OCI-LY7 (cell line): Measurements from ENCODE around the gene PTPRB. TPM values are rescaled to one million over a fixed set of nuclear protein-coding genes. Genes with fewer than 3 reads are reported as not detected.

ENCODE experiments used
- BruUV-seq: library from RNA; stranded (reverse); fragments of 400-500 nt; replicated peaks from 2 replicates; lab custom pipeline; 2021; lab: Mats Ljungman, UMichigan
- CTCF ChIA-PET: fragments of 300-600 bp; sonication (Branson Sonifier 250); formaldehyde crosslinking; loops from one replicate; lab custom pipeline; 2022; ENCODE audit warnings: antibody characterized with exemption; ENCODE audit not compliant: unreplicated experiment; lab: Charles Lee
- POLR2A ChIA-PET: fragments of 300-600 bp; sonication (Branson Sonifier 250); formaldehyde crosslinking; loops from one replicate; lab custom pipeline; 2022; ENCODE audit warnings: antibody characterized with exemption; lab: Charles Lee
- DNase-seq: peaks from one replicate; pipeline ENCODE4 v3.0.0-alpha.2; 2015; ENCODE audit warnings: low spot score
- H2AFZ ChIP-seq: fragments of 200-600 bp; sonication (generic), shearing (Covaris generic); 2 replicates; pipeline ENCODE4 v1.6.1; 2014; ENCODE audit warnings: mild to moderate bottlenecking, antibody characterized with exemption, low read length, moderate library complexity
- H3K27ac ChIP-seq: fragments of 200-600 bp; sonication (generic); 2 replicates; pipeline ENCODE4 v1.5.1; 2014; ENCODE audit warnings: mixed run types, low read depth, mild to moderate bottlenecking, moderate library complexity, low read length, inconsistent platforms; ENCODE audit not compliant: poor library complexity, severe bottlenecking
- H3K36me3 ChIP-seq: fragments of 200-600 bp; sonication (generic); 2 replicates; pipeline ENCODE4 v1.6.1; 2014; ENCODE audit warnings: mild to moderate bottlenecking, antibody characterized with exemption, low read length, moderate library complexity, mixed read lengths; ENCODE audit not compliant: insufficient read depth
- H3K4me1 ChIP-seq: fragments of 200-600 bp; sonication (generic); 2 replicates; pipeline ENCODE4 v1.5.1; 2014; ENCODE audit warnings: mild to moderate bottlenecking, low read length; ENCODE audit not compliant: insufficient read depth, poor library complexity, severe bottlenecking
- H3K4me2 ChIP-seq: fragments of 200-600 bp; sonication (generic); 2 replicates; pipeline ENCODE4 v1.6.1; 2014; ENCODE audit warnings: mild to moderate bottlenecking, low read length
- H3K4me3 ChIP-seq: fragments of 200-600 bp; sonication (generic); 2 replicates; pipeline ENCODE4 v1.5.1; 2014; ENCODE audit warnings: mild to moderate bottlenecking, low read depth, low read length; ENCODE audit not compliant: poor library complexity, severe bottlenecking
- H3K79me2 ChIP-seq: fragments of 200-600 bp; sonication (generic); 2 replicates; pipeline ENCODE4 v1.6.1; 2016; ENCODE audit warnings: low read depth, mild to moderate bottlenecking, low read length, moderate library complexity, mixed read lengths; ENCODE audit not compliant: insufficient read depth
- H3K9me2 ChIP-seq: fragments of 200-600 bp; sonication (generic); 2 replicates; pipeline ENCODE4 v1.6.1; 2016; ENCODE audit warnings: mild to moderate bottlenecking, low read length, mixed read lengths; ENCODE audit not compliant: insufficient read depth
- H3K9me3 ChIP-seq: fragments of 200-600 bp; sonication (generic); 2 replicates; pipeline ENCODE4 v1.6.1; 2014; ENCODE audit warnings: mild to moderate bottlenecking, mixed run types, low read length, mixed read lengths
- H4K20me1 ChIP-seq: fragments of 200-600 bp; sonication (generic); 2 replicates; pipeline ENCODE4 v1.6.1; 2014; ENCODE audit warnings: mild to moderate bottlenecking, antibody characterized with exemption, low read length, moderate library complexity, mixed read lengths; ENCODE audit not compliant: insufficient read depth
- CTCF ChIP-seq: fragments of 200-600 bp; sonication (generic); conservative IDR thresholded peaks from 2 replicates; pipeline ENCODE4 v1.5.1; 2014; ENCODE audit warnings: mild to moderate bottlenecking, antibody characterized with exemption, low read length, moderate library complexity, mixed read lengths
- EZH2phosphoT487 ChIP-seq: fragments of 200-600 bp; sonication (generic); IDR thresholded peaks from 2 replicates; pipeline ENCODE4 v1.6.1; 2018; ENCODE audit warnings: low read depth, borderline replicate concordance, mild to moderate bottlenecking, mixed run types, antibody characterized with exemption, low read length, moderate library complexity, mixed read lengths
- intact Hi-C: fragments of 100-400 bp; cut with micrococcal nuclease; formaldehyde crosslinking; loops from one replicate; pipeline ENCODE4 v1.10.0; 2022; ENCODE audit not compliant: unreplicated experiment
- total RNA-seq, 2 experiments: library from RNA; depleted of rRNA in 1 of 2; stranded (reverse); fragments of >200 nt in 1 of 2; shearing (Covaris generic) in 1 of 2; gene quantifications; 2 replicates each; pipeline ENCODE4 v1.2.3, GENCODE V29; 2014 to 2022

The PTPRB gene
- total RNA-seq, 2 experiments from 2014 or later: not detected

DNA sequence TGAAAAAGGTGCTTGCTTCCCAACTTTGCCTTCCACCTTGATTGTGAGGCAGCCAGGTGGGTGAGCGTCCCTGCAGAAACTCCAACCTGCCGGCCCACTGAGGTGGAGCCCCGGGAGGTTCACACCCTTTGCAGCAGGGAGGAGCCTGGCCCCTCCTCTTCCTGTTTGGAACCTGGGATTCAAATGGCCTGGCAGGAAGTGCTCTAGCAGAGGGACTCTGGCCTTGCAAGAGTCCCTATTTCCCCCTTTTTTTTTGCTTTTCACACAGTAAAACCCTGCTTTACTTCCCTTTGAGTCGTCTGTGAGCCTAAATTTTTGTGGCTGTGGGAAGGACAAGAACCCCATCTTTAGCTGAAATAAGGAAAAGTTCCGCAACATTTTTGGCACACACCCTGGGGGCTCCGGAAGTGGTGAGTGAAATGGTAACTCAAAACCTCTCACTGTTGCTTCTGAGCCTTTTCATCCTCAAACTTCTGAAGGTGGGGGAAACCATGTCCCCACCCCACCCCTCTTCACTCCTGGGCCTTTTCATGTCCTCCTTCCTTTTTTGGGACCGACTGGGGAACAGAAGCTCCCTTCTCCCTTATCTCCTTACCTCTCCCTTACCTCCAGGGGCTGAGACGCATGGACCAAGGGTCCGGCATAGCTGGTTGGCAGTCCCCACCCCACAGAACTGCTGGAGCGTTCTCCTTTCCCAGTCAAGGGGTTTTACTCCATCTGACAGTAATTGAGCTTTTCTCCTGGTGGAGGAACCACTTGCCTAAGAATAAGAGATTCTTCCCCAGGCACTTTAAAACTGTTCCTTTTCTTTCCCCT, 169.1 kb downstream of the PTPRB start:
- TF ChIP-seq CTCF (no peak), EZH2phosphoT487 (no peak)
- Histone ChIP-seq H3K4me3 (no peak overlapping the region), H3K9me3 (peaks cover 12% of the 10 kb centered on the region; the same call in 1 of the 2 replicates), H4K20me1 (no peaks in the 10 kb centered on the region), H3K4me2 (peak overlapping the region; percentile 38; the same call in 1 of the 2 replicates), H3K4me1 (no peaks in the 10 kb centered on the region), H2AFZ (0 out of 2 replicates have a peak overlapping the region, but pooled peaks have one; percentile 31), H3K36me3 (no peaks in the 10 kb centered on the region), H3K79me2 (no peaks in the 10 kb centered on the region), H3K27ac (no peak overlapping the region), H3K9me2 (no peaks in the 10 kb centered on the region)
- intact Hi-C loops: no loop called here
- no TSS peak for BruUV-seq
- DNase-seq: no peak
- ChIA-PET POLR2A (no interaction called here), CTCF (no interaction called here)

DNA sequence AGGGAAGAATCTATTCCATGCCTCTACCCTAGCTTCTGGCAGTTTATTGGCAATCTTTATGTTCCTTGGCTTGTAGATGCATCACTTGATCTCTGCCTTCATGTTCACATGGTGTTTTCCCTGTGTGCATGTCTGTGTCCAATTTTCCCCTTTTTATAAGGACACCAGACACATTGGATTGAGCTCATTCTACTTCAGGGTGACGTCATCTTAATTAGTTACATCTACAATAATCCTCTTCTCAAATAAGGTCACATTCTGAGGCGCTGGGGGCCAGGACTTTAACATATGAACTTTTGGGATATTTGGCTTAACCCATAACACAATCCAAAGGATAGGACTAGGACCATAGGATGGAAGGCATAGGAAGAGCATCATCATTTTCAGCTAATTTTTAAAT, 169.8 kb downstream of the PTPRB start:
- H4K20me1 ChIP-seq: no peaks in the 10 kb centered on the region
- H3K4me1 ChIP-seq: no peaks in the 10 kb centered on the region
- peaks cover 12% of the 10 kb centered on the region; the same call in 1 of the 2 replicates for H3K9me3 ChIP-seq
- no peak overlapping the region for H3K4me3 ChIP-seq
- H3K36me3 ChIP-seq: no peaks in the 10 kb centered on the region
- H3K27ac ChIP-seq: no peak overlapping the region
- POLR2A ChIA-PET: no interaction called here
- no peaks in the 10 kb centered on the region for H3K79me2 ChIP-seq
- no peaks in the 10 kb centered on the region for H3K9me2 ChIP-seq
- DNase-seq: no peak
- H2AFZ ChIP-seq: 0 out of 2 replicates have a peak overlapping the region, but pooled peaks have one; percentile 31
- CTCF ChIA-PET: no interaction called here
- TF ChIP-seq EZH2phosphoT487: no peak
- no peak for TF ChIP-seq CTCF
- no TSS peak for BruUV-seq
- H3K4me2 ChIP-seq: peak overlapping the region; percentile 38; the same call in 1 of the 2 replicates
- intact Hi-C loops: no loop called here

DNA sequence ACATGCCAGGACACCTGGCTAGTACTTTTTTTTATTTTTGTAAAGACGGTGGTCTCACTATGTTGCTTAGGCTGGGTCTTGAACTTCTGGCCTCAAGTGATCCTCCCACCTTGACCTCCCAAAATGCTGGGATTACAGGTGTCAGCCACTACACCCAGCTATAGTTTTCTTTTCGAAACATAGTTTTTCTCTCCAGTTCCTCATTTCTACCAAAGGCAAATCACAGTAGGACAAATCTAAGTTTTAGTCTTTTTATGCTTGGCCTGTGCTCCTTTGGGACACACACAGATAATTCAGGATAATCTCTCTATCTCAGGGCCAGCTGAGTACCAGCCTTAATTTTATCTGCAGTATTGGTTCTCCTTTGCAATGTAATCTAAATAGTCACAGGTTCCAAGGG, 170.5 kb downstream of the PTPRB start:
- no peaks in the 10 kb centered on the region for H3K36me3 ChIP-seq
- H3K9me2 ChIP-seq: no peaks in the 10 kb centered on the region
- no peaks in the 10 kb centered on the region for H4K20me1 ChIP-seq
- no peak overlapping the region for H3K27ac ChIP-seq
- H3K79me2 ChIP-seq: no peaks in the 10 kb centered on the region
- H3K4me3 ChIP-seq: no peak overlapping the region
- no peak for TF ChIP-seq CTCF
- TF ChIP-seq EZH2phosphoT487: no peak
- H3K9me3 ChIP-seq: peaks cover 17% of the 10 kb centered on the region
- no peak overlapping the region for H3K4me2 ChIP-seq
- no peak overlapping the region for H2AFZ ChIP-seq
- intact Hi-C loops: no loop called here
- POLR2A ChIA-PET: interaction anchor here (0.5 to 1.6 kb wide), 4 partner anchors 13 to 1468 kb away, joined by 3 to 5 read pairs (median 3); no protein-coding TSS in a partner anchor
- no peak for DNase-seq
- no peaks in the 10 kb centered on the region for H3K4me1 ChIP-seq
- CTCF ChIA-PET: no interaction called here
- BruUV-seq: no TSS peak
